HFF-Myc (cell line): Measurements from ENCODE around the gene KRTAP17-1.

ENCODE experiments used
- DNase-seq: peaks from one replicate; pipeline ENCODE4 v3.0.0-alpha.2; 2011; ENCODE audit warnings: low read depth; ENCODE audit errors: extremely low read depth
- H3K4me3 ChIP-seq: replicated peaks from 2 replicates; pipeline ENCODE4 v1.5.1; 2011; ENCODE audit warnings: low read depth, mild to moderate bottlenecking, control low read depth, low read length
- CTCF ChIP-seq: IDR thresholded peaks from 2 replicates; pipeline ENCODE4 v1.5.1; 2012; ENCODE audit warnings: mild to moderate bottlenecking, low read depth, low read length, control low read depth; ENCODE audit errors: missing control alignments

Gene KRTAP17-1

GRCh38 chr17:41325611-41326010 is 10.1 kb upstream of the KRTAP17-1 start:
- DNase-seq: no peak
- no peak overlapping the region for H3K4me3 ChIP-seq
- no peak for TF ChIP-seq CTCF

- H3K4me3 ChIP-seq: no peak overlapping the region
- no peak for TF ChIP-seq CTCF
- no peak for DNase-seq
Measured at GRCh38 chr17:41325126-41325525, 9.6 kb upstream of the KRTAP17-1 start.

- TF ChIP-seq CTCF: peak; percentile 28
- H3K4me3 ChIP-seq: no peak overlapping the region
- DNase-seq: no peak
Measured at GRCh38 chr17:41324180-41325075, 8.9 kb upstream of the KRTAP17-1 start.

- DNase-seq: no peak
- TF ChIP-seq CTCF: no peak
- H3K4me3 ChIP-seq: no peak overlapping the region
Measured at GRCh38 chr17:41322903-41323895, 7.7 kb upstream of the KRTAP17-1 start.

- no peak overlapping the region for H3K4me3 ChIP-seq
- peak; percentile 80 for TF ChIP-seq CTCF
- peak; percentile 63 for DNase-seq
Measured at GRCh38 chr17:41322094-41322902, 6.8 kb upstream of the KRTAP17-1 start.

GRCh38 chr17:41318231-41318630 is 2.7 kb upstream of the KRTAP17-1 start:
- DNase-seq: no peak
- no peak overlapping the region for H3K4me3 ChIP-seq
- no peak for TF ChIP-seq CTCF
